Loucy (cell line): ENCODE data around the gene EFCAB14.
"Not testable (repeated sequence)": the region's sequence is repeated elsewhere in the genome, so short reads cannot be mapped to it uniquely, and the experiment has no call there.

Experiments
- CTCF ChIP-seq: fragments of 200-600 bp; sonication (generic); conservative IDR thresholded peaks from 2 replicates; pipeline ENCODE4 v1.5.1; 2014; ENCODE audit warnings: mild to moderate bottlenecking, antibody characterized with exemption, low read length
- EZH2phosphoT487 ChIP-seq: fragments of 200-600 bp; IDR thresholded peaks from 2 replicates; pipeline ENCODE4 v1.6.1; 2018; ENCODE audit warnings: antibody characterized with exemption, mild to moderate bottlenecking, moderate library complexity, borderline replicate concordance

GRCh38 chr1:46720319-46720718 is 1.4 kb upstream of the EFCAB14 start:
- not testable (repeated sequence) for TF ChIP-seq EZH2phosphoT487, CTCF
